Tibial artery (tissue), 4 donors: ENCODE data around the gene POU2F1.

Experiments used
- DNase-seq, 2 donors: peaks; one replicate each; pipeline ENCODE4 v3.0.0-alpha.2; 2019
- H3K27ac ChIP-seq, 2 donors: fragments of 200-600 bp; sonication (generic) in 1 of 2; 1 replicate in 1 of 2; 2 replicates in 1 of 2; pipeline ENCODE4 v1.5.1; 2018 to 2019; ENCODE audit warnings: mild to moderate bottlenecking in 1 of 2
- H3K27me3 ChIP-seq, 2 donors: fragments of 200-600 bp; sonication (generic) in 1 of 2; one replicate each; pipeline versions ENCODE4 v1.5.1 to v1.6.0; 2016 to 2019
- H3K36me3 ChIP-seq, 3 donors: fragments of 200-600 bp; sonication (generic) in 2 of 3; one replicate each; pipeline ENCODE4 v1.5.1; 2016 to 2019; ENCODE audit warnings: mild to moderate bottlenecking in 2 of 3
- H3K4me1 ChIP-seq, 4 donors: fragments of 200-600 bp; sonication (generic) in 2 of 4; 1 replicate in 3 of 4; 2 replicates in 1 of 4; pipeline ENCODE4 v1.5.1; 2016 to 2019
- H3K4me3 ChIP-seq, 2 donors: fragments of 200-600 bp; sonication (generic) in 1 of 2; 1 replicate in 1 of 2; 2 replicates in 1 of 2; pipeline ENCODE4 v1.5.1; 2018 to 2019; ENCODE audit warnings: mild to moderate bottlenecking in 2 of 2
- H3K9me3 ChIP-seq, 3 donors: fragments of 200-600 bp; sonication (generic) in 1 of 3; one replicate each; pipeline ENCODE4 v1.5.1; 2016 to 2019
- CTCF ChIP-seq, 2 experiments: fragments of 200-600 bp in 1 of 2; fragments of 450-650 bp in 1 of 2; IDR thresholded peaks; one replicate each; pipeline ENCODE4 v1.5.1; 2017 to 2019; ENCODE audit warnings: antibody characterized with exemption in 2 of 2, mild to moderate bottlenecking in 1 of 2, moderate library complexity in 1 of 2
- intact Hi-C: fragments of 100-400 bp; cut with DNase I; formaldehyde crosslinking; loops from one replicate; pipeline ENCODE4 v1.15.0; 2023; ENCODE audit warnings: low total_unique reads

Gene POU2F1

DNA sequence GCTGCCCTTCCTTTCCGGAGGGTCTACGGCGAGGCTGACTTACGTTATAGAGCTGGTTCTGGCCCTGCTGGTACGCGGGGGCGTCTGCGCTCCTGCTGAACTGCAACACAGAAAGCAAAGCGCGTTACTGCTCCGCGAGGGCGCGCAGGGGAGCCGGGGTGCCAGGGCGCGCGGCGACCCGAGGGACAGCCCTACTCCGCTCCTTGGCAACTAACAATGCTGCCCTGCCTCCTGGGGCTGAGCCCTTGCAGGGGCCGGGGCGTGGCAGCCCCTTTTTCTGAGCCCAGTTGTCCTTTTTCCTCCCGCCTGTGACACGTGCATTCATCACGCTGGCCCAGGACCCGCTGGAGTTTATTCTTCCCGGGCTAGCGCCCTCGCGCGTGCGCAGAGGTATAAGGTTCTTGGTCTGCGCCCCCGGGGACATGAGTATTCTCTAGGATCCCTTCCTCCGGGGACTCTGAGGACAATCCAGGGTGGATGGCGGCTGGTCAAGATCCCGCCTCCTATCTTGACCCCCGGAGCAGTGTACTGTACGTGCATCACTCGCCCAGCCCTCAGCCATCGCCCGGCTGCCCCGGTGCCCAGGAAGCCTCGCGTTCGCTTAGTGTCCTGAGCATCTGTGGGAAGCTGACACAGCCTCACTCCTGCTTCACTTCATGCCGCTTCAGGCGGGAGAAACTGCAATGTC is 218.8 kb downstream of the POU2F1 start:
- Histone ChIP-seq H3K36me3 (no peaks in the 10 kb centered on the region), H3K4me3 (peak overlapping the region; percentile 23 to 48), H3K4me1 (peaks cover 0 to 11% (median 9%) of the 10 kb centered on the region in 4 donors), H3K27me3 (peaks cover 0 to 15% of the 10 kb centered on the region in 2 donors), H3K9me3 (no peaks in the 10 kb centered on the region), H3K27ac (no peak overlapping the region)
- intact Hi-C loops = no loop called here
- no peak for TF ChIP-seq CTCF (IDR thresholded peaks at IDR 0.05)
- no peak for DNase-seq

GRCh38 chr1:167440345-167440744 is 219.7 kb downstream of the POU2F1 start:
- DNase-seq = no peak
- Histone ChIP-seq H3K36me3 (no peaks in the 10 kb centered on the region), H3K4me3 (no peak overlapping the region), H3K9me3 (no peaks in the 10 kb centered on the region), H3K4me1 (peaks cover 0 to 11% (median 9%) of the 10 kb centered on the region in 4 donors), H3K27me3 (peaks cover 0 to 15% of the 10 kb centered on the region in 2 donors), H3K27ac (no peak overlapping the region)
- no peak for TF ChIP-seq CTCF (IDR thresholded peaks at IDR 0.05)
- intact Hi-C loops = loop anchor here (5.0 to 10.0 kb wide), 2 partner anchors 94 to 173 kb away; no protein-coding TSS in a partner anchor

DNA sequence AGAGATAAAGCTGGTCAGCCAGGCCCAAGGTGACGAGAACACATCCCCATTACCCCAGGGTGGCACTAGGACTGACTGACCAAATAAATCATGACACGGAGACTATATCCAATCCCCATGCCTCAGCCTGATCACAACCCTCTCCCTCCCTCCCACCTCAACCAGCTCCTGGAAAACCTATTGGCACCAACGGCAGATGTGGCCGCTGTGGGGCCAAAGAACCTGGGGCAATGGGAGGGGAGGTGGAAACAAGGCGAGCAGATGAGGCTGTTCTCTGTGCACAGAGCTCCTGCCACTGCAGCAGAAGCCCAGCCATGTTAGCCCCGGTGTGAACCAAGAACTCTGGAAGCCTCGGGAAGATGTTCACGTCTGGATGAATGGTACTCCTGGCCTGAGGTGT is 220.1 kb downstream of the POU2F1 start:
- DNase-seq = no peak
- H3K9me3 ChIP-seq = no peaks in the 10 kb centered on the region
- no peak overlapping the region for H3K27ac ChIP-seq
- no peak for TF ChIP-seq CTCF (IDR thresholded peaks at IDR 0.05)
- H3K27me3 ChIP-seq = peaks cover 0 to 15% of the 10 kb centered on the region in 2 donors
- H3K36me3 ChIP-seq = no peaks in the 10 kb centered on the region
- peaks cover 0 to 11% (median 9%) of the 10 kb centered on the region in 4 donors for H3K4me1 ChIP-seq
- no peak overlapping the region for H3K4me3 ChIP-seq
- intact Hi-C loops = loop anchor here (5.0 to 10.0 kb wide), 2 partner anchors 94 to 173 kb away; no protein-coding TSS in a partner anchor

- Histone ChIP-seq H3K4me1 (peaks cover 0 to 11% (median 9%) of the 10 kb centered on the region in 4 donors), H3K27me3 (peaks cover 0 to 15% of the 10 kb centered on the region in 2 donors), H3K4me3 (no peak overlapping the region), H3K9me3 (no peaks in the 10 kb centered on the region), H3K36me3 (no peaks in the 10 kb centered on the region), H3K27ac (no peak overlapping the region)
- TF ChIP-seq CTCF (IDR thresholded peaks at IDR 0.05) = no peak
- DNase-seq = no peak
- intact Hi-C loops = loop anchor here (5.0 to 10.0 kb wide), 2 partner anchors 94 to 174 kb away; no protein-coding TSS in a partner anchor
Measured at GRCh38 chr1:167441222-167441621, 220.5 kb downstream of the POU2F1 start.

- Histone ChIP-seq H3K27me3 (peaks cover 0 to 15% of the 10 kb centered on the region in 2 donors), H3K27ac (no peak overlapping the region), H3K4me3 (no peak overlapping the region), H3K9me3 (no peaks in the 10 kb centered on the region), H3K4me1 (peaks cover 0 to 11% (median 9%) of the 10 kb centered on the region in 4 donors), H3K36me3 (no peaks in the 10 kb centered on the region)
- intact Hi-C loops = loop anchor here (2.0 to 10.0 kb wide), 3 partner anchors 93 to 377 kb away; no protein-coding TSS in a partner anchor
- peak; percentile 78 to 85 for TF ChIP-seq CTCF (IDR thresholded peaks at IDR 0.05)
- peak; percentile 85 to 88 for DNase-seq
Measured at GRCh38 chr1:167442142-167442848, 221.6 kb downstream of the POU2F1 start.
